ENCODE results near the gene PPHLN1.

The PPHLN1 gene

GRCh38 chr12:42380733-42381132, 54.8 kb downstream of the PPHLN1 start:
- no peak for ATAC-seq
- no peak for TF ChIP-seq ZNF565 (CRISPR knock-in tag; conservative IDR thresholded peaks at IDR 0.05; ENCODE audit: low read depth)
- no peak for TF ChIP-seq ZC3H10 (CRISPR knock-in tag; IDR thresholded peaks at IDR 0.05)
- no peak for TF ChIP-seq CSDC2 (CRISPR knock-in tag; IDR thresholded peaks at IDR 0.05)
- no peak for TF ChIP-seq BACH2 (CRISPR knock-in tag; IDR thresholded peaks at IDR 0.05; ENCODE audit: borderline replicate concordance)
- TF ChIP-seq ZFP30 (CRISPR knock-in tag; IDR thresholded peaks at IDR 0.05), result no peak

GRCh38 chr12:42382013-42382696, 56.2 kb downstream of the PPHLN1 start:
- TF ChIP-seq ZC3H10 (CRISPR knock-in tag; IDR thresholded peaks at IDR 0.05) (no peak), ZNF565 (CRISPR knock-in tag; conservative IDR thresholded peaks at IDR 0.05; ENCODE audit: low read depth) (no peak), ISL1 (CRISPR knock-in tag; IDR thresholded peaks at IDR 0.05) (no peak), RARB (CRISPR knock-in tag; IDR thresholded peaks at IDR 0.05) (no peak), CREB5 (CRISPR knock-in tag; IDR thresholded peaks at IDR 0.05; ENCODE audit: low read depth) (no peak), BACH2 (CRISPR knock-in tag; IDR thresholded peaks at IDR 0.05; ENCODE audit: borderline replicate concordance) (no peak), PATZ1 (CRISPR knock-in tag; IDR thresholded peaks at IDR 0.05; ENCODE audit: borderline replicate concordance) (no peak), CSDC2 (CRISPR knock-in tag; IDR thresholded peaks at IDR 0.05) (no peak), POU6F1 (CRISPR knock-in tag; IDR thresholded peaks at IDR 0.05; ENCODE audit: borderline replicate concordance, low read depth) (no peak), TSHZ2 (CRISPR knock-in tag; IDR thresholded peaks at IDR 0.05) (no peak), PPARA (CRISPR knock-in tag; IDR thresholded peaks at IDR 0.05; ENCODE audit: borderline replicate concordance) (no peak), ZFP3 (CRISPR knock-in tag; IDR thresholded peaks at IDR 0.05) (no peak), ZNF70 (CRISPR knock-in tag; IDR thresholded peaks at IDR 0.05) (no peak), ZFP30 (CRISPR knock-in tag; IDR thresholded peaks at IDR 0.05) (no peak)
- ATAC-seq, result no peak

- TF ChIP-seq ZNF8 (CRISPR knock-in tag; IDR thresholded peaks at IDR 0.05) (no peak), ZNF565 (CRISPR knock-in tag; conservative IDR thresholded peaks at IDR 0.05; ENCODE audit: low read depth) (no peak), ZNF70 (CRISPR knock-in tag; IDR thresholded peaks at IDR 0.05) (no peak), CSDC2 (CRISPR knock-in tag; IDR thresholded peaks at IDR 0.05) (no peak), ISL1 (CRISPR knock-in tag; IDR thresholded peaks at IDR 0.05) (no peak), TCF4 (CRISPR knock-in tag; IDR thresholded peaks at IDR 0.05; ENCODE audit: borderline replicate concordance) (no peak)
- ATAC-seq, result no peak
Observed at GRCh38 chr12:42385326-42385841, 59.4 kb downstream of the PPHLN1 start.

- no peak for ATAC-seq
- TF ChIP-seq ZNF565 (CRISPR knock-in tag; conservative IDR thresholded peaks at IDR 0.05; ENCODE audit: low read depth), result no peak
- TF ChIP-seq ZNF8 (CRISPR knock-in tag; IDR thresholded peaks at IDR 0.05), result no peak
- TF ChIP-seq ISL1 (CRISPR knock-in tag; IDR thresholded peaks at IDR 0.05), result no peak
- no peak for TF ChIP-seq OSR1 (CRISPR knock-in tag; IDR thresholded peaks at IDR 0.05)
- TF ChIP-seq CSRNP3 (CRISPR knock-in tag; IDR thresholded peaks at IDR 0.05), result no peak
- TF ChIP-seq ZFP30 (CRISPR knock-in tag; IDR thresholded peaks at IDR 0.05), result no peak
- TF ChIP-seq SNAI2 (CRISPR knock-in tag; IDR thresholded peaks at IDR 0.05), result no peak
- TF ChIP-seq TOX (CRISPR knock-in tag; IDR thresholded peaks at IDR 0.05; ENCODE audit: borderline replicate concordance), result no peak
- TF ChIP-seq RARB (CRISPR knock-in tag; IDR thresholded peaks at IDR 0.05), result no peak
- no peak for TF ChIP-seq ESRRG (CRISPR knock-in tag; IDR thresholded peaks at IDR 0.05)
- TF ChIP-seq ZFP3 (CRISPR knock-in tag; IDR thresholded peaks at IDR 0.05), result no peak
- TF ChIP-seq PPARA (CRISPR knock-in tag; IDR thresholded peaks at IDR 0.05; ENCODE audit: borderline replicate concordance), result no peak
- TF ChIP-seq BACH2 (CRISPR knock-in tag; IDR thresholded peaks at IDR 0.05; ENCODE audit: borderline replicate concordance), result no peak
- no peak for TF ChIP-seq CREB5 (CRISPR knock-in tag; IDR thresholded peaks at IDR 0.05; ENCODE audit: low read depth)
- TF ChIP-seq PATZ1 (CRISPR knock-in tag; IDR thresholded peaks at IDR 0.05; ENCODE audit: borderline replicate concordance), result no peak
Observed at GRCh38 chr12:42386308-42386707, 60.3 kb downstream of the PPHLN1 start.

Measured in SK-N-SH treated with all-trans-retinoic acid at 6 μM for 48 hours (cell line).